ENCODE measurements around the gene ACBD4.

Gene ACBD4

DNA sequence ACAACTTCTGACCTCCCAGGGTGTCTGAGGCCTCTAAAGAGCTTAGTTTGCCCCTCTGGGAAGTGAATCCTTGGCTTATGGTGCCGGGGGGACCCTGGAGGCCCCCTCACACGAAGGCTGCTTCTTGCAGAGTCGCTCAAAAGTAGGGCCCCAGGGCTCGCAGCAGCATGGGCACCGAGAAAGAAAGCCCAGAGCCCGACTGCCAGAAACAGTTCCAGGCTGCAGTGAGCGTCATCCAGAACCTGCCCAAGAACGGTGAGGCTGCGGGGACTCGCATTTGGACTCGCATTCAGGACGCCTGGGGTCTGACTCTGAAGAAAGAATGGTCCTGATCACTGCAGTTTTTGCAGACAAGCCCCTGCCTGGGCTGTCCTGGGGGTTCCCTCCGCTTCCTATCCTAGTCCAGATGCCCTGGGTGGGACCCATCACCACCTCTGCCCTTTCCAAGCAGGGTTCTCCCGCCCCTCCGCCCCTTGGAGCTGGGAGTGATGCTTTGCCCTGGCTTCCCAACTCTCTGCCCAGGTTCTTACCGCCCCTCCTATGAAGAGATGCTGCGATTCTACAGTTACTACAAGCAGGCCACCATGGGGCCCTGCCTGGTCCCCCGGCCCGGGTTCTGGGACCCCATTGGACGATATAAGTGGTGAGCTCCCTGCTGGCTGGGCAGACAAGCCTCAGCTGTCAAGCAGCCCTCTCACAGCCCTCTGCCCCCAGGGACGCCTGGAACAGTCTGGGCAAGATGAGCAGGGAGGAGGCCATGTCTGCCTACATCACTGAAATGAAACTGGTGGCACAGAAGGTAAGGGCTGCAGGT is 698 bp downstream of the ACBD4 start:
- peak overlapping the region; percentile 53 for H3K4me3 ChIP-seq (ENCODE audit: low read depth, low read length)
- in situ Hi-C loops (cut with HindIII; ENCODE audit: low sequenced_read_pairs): no loop called here
- TF ChIP-seq, protein P1, sequence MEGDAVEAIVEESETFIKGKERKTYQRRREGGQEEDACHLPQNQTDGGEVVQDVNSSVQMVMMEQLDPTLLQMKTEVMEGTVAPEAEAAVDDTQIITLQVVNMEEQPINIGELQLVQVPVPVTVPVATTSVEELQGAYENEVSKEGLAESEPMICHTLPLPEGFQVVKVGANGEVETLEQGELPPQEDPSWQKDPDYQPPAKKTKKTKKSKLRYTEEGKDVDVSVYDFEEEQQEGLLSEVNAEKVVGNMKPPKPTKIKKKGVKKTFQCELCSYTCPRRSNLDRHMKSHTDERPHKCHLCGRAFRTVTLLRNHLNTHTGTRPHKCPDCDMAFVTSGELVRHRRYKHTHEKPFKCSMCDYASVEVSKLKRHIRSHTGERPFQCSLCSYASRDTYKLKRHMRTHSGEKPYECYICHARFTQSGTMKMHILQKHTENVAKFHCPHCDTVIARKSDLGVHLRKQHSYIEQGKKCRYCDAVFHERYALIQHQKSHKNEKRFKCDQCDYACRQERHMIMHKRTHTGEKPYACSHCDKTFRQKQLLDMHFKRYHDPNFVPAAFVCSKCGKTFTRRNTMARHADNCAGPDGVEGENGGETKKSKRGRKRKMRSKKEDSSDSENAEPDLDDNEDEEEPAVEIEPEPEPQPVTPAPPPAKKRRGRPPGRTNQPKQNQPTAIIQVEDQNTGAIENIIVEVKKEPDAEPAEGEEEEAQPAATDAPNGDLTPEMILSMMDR (IDR thresholded peaks at IDR 0.05; ENCODE audit: low read depth, low read length, missing control alignments): no peak
- no peak for DNase-seq (ENCODE audit: low read depth)

DNA sequence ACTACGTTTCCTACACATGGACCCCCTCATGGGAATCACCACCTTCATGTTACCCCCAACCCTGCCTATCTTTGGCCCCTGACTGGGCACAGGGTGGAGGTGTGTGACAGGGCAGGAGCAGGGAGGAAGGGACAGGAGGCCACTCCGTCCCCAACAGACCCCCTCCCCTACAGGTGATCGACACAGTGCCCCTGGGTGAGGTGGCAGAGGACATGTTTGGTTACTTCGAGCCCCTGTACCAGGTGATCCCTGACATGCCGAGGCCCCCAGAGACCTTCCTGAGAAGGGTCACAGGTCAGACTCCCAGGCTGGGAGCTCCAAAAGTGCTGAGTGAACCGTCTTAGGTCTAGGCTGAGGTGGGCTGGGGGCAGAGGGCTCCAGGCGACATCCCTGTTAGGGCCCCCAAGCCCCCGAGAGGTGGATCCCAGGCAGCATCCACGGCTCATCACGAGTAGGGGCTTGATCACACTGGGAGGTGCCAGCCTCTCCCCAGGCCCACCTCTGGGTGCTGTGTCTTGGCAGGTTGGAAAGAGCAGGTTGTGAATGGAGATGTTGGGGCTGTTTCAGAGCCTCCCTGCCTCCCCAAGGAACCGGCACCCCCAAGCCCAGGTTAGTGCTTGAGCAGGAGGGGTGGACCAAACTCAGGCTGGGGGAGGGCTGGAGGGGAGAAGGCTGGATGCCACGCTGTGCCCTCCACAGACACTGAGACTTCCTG is 1.5 kb downstream of the ACBD4 start:
- DNase-seq (ENCODE audit: low read depth): no peak
- in situ Hi-C loops (cut with HindIII; ENCODE audit: low sequenced_read_pairs): no loop called here
- no peak overlapping the region for H3K4me3 ChIP-seq (ENCODE audit: low read depth, low read length)
- TF ChIP-seq, protein P1 (IDR thresholded peaks at IDR 0.05; ENCODE audit: low read depth, low read length, missing control alignments): no peak

DNA sequence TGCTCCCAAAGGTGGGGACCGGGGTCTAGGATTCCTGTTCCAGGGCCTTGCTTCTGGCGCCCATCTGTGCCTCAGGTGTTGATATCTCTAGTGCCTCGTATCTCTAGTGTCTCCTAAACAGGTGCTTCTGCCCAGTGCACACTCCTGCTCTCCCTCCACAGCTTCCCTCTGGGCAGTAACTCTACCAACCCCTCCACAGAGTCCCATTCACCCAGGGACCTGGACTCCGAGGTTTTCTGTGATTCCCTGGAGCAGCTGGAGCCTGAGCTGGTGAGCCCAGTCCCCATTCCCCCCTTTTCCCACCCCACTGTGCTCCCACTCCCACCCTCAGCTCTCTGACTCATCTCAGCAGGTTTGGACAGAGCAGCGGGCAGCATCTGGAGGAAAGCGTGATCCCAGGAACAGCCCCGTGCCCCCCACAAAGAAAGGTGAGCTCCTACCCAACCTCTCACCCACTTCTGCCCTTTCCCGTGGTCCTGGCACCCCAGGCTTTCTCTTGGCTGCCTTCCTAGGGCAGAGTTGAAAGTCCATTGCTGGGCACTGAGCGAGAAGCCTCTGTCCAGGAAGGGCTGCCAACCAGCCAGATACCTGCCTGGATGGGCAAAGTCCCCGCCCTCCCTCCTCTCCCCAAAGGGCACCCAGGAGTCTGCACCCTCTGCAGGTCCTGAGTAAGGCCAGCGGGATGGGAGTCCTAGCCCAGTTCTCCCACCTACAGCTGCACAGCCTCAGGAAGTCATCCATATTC is 2.2 kb downstream of the ACBD4 start:
- in situ Hi-C loops (cut with HindIII; ENCODE audit: low sequenced_read_pairs): no loop called here
- TF ChIP-seq, protein P1 (IDR thresholded peaks at IDR 0.05; ENCODE audit: low read depth, low read length, missing control alignments): no peak
- DNase-seq (ENCODE audit: low read depth): no peak
- H3K4me3 ChIP-seq (ENCODE audit: low read depth, low read length): no peak overlapping the region

DNA sequence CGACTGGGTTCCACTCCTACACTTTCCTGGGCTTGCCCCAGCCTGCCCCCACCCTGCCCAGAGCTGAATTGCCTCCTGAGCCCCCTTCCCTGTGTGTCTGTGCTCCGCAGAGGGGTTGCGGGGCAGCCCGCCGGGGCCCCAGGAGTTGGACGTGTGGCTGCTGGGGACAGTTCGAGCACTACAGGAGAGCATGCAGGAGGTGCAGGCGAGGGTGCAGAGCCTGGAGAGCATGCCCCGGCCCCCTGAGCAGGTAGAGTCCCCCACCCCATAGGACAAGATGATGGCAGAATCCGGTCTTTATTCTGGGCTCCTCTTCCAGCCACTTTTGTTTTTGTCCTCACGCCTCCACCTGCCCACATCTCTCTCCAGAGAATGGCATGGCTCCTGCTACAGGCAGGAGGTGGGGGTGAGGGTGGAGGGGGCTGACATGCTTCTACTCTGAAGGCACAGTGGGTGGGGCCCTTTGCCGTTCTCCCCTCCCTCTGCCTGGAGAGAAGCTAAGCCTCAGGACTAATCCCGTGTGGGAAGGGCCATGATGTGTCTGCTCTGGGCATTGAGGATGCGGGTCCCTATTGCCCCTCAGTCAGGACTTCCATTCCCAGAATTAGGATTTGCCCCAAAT is 3.5 kb downstream of the ACBD4 start:
- no peak overlapping the region for H3K4me3 ChIP-seq (ENCODE audit: low read depth, low read length)
- DNase-seq (ENCODE audit: low read depth): no peak
- in situ Hi-C loops (cut with HindIII; ENCODE audit: low sequenced_read_pairs): no loop called here
- TF ChIP-seq, protein P1 (IDR thresholded peaks at IDR 0.05; ENCODE audit: low read depth, low read length, missing control alignments): no peak

DNA sequence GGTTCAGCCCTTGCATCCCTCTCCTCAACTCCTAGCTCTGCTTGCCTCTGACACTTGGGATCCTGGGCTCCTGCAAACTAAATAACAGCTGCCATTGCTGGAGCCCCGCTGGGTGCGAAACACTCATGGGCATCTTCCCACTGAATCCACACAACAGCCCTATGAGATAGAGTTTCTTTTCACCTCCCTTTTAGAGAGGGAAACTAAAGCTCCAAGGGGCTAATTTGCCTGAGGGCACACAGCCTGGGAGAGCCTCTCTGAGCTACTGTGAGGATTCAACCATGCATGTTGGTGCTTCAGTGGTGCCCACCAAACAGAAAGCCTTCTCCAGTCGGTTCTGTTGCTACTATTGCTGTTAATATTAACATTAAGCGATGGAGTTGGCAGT is 4.0 kb downstream of the ACBD4 start:
- in situ Hi-C loops (cut with HindIII; ENCODE audit: low sequenced_read_pairs): no loop called here
- H3K4me3 ChIP-seq (ENCODE audit: low read depth, low read length): no peak overlapping the region
- DNase-seq (ENCODE audit: low read depth): no peak
- TF ChIP-seq, protein P1 (IDR thresholded peaks at IDR 0.05; ENCODE audit: low read depth, low read length, missing control alignments): no peak

DNA sequence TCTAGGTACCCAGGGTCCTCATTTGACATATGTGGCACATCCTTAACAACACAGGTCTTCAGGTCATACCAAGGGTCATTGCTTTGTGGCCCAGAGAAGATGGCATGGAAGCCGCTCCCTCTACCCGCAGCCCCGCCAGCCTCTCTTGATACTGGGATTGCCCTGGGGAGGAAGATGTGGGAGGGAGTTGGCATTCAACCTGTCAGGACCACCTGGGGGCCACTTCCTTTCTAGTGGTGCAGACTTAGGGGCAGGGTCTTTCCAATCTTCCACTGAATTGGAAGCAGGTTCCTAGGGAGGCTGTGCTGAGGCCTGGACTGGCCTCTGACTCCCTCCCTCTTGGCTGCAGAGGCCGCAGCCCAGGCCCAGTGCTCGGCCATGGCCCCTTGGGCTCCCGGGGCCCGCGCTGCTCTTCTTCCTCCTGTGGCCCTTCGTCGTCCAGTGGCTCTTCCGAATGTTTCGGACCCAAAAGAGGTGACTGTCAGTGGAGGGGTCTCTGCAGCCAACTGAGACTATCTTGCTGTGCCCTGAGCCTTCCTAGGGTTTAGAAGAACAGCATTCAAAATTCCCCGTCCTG is 7.7 kb downstream of the ACBD4 start:
- DNase-seq (ENCODE audit: low read depth): no peak
- in situ Hi-C loops (cut with HindIII; ENCODE audit: low sequenced_read_pairs): no loop called here
- TF ChIP-seq, protein P1 (IDR thresholded peaks at IDR 0.05; ENCODE audit: low read depth, low read length, missing control alignments): no peak
- H3K4me3 ChIP-seq (ENCODE audit: low read depth, low read length): no peak overlapping the region
